A673 (cell line): ENCODE data around the gene DYNLT2B. TPM values are rescaled to one million over a fixed set of nuclear protein-coding genes. Genes with fewer than 3 reads are reported as not detected.
"Not testable (repeated sequence)": the region's sequence is repeated elsewhere in the genome, so short reads cannot be mapped to it uniquely, and the experiment has no call there.

Experiments
- BruUV-seq: library from RNA; stranded (reverse); fragments of 400-500 nt; replicated peaks from 2 replicates; lab custom pipeline; 2021; lab: Mats Ljungman, UMichigan
- CTCF ChIA-PET: fragments of 300-600 bp; sonication (Branson Sonifier 250); formaldehyde crosslinking; loops from one replicate; lab custom pipeline; 2022; ENCODE audit warnings: antibody characterized with exemption; lab: Charles Lee
- POLR2A ChIA-PET: fragments of 300-600 bp; sonication (Branson Sonifier 250); formaldehyde crosslinking; loops from one replicate; lab custom pipeline; 2022; ENCODE audit warnings: antibody characterized with exemption; ENCODE audit not compliant: low non-redundant PET; lab: Charles Lee
- DNase-seq: peaks from one replicate; pipeline ENCODE4 v3.0.0-alpha.2; 2015; ENCODE audit warnings: low spot score
- H3K27ac ChIP-seq: fragments of 200-600 bp; sonication (generic); 2 replicates; pipeline ENCODE4 v1.5.1; 2016; ENCODE audit warnings: mixed run types, low read depth, mild to moderate bottlenecking, mixed read lengths, antibody characterized with exemption, low read length; ENCODE audit not compliant: poor library complexity, severe bottlenecking
- H3K27me3 ChIP-seq: fragments of 200-600 bp; sonication (generic); replicated peaks from 2 replicates; pipeline ENCODE4 v1.6.1; 2017; ENCODE audit warnings: mixed run types, low read depth, mild to moderate bottlenecking, mixed read lengths, antibody characterized with exemption, low read length; ENCODE audit not compliant: insufficient read depth, poor library complexity
- H3K36me3 ChIP-seq: fragments of 200-600 bp; sonication (generic); 2 replicates; pipeline ENCODE4 v1.6.1; 2016; ENCODE audit warnings: mixed run types, mild to moderate bottlenecking, mixed read lengths, antibody characterized with exemption, low read length; ENCODE audit not compliant: insufficient read depth, poor library complexity, severe bottlenecking
- H3K4me1 ChIP-seq: fragments of 200-600 bp; sonication (generic); 2 replicates; pipeline ENCODE4 v1.6.1; 2017; ENCODE audit warnings: mixed run types, mild to moderate bottlenecking, mixed read lengths, antibody characterized with exemption, low read length; ENCODE audit not compliant: insufficient read depth, poor library complexity, severe bottlenecking
- H3K4me3 ChIP-seq: fragments of 200-600 bp; sonication (generic); 2 replicates; pipeline ENCODE4 v1.5.1; 2016; ENCODE audit warnings: low read depth, mixed run types, mild to moderate bottlenecking, mixed read lengths, low read length; ENCODE audit not compliant: poor library complexity, severe bottlenecking
- H3K9me3 ChIP-seq: fragments of 200-600 bp; sonication (generic); 2 replicates; pipeline ENCODE4 v1.6.1; 2016; ENCODE audit warnings: mixed run types, low read depth, mild to moderate bottlenecking, mixed read lengths, antibody characterized with exemption, low read length; ENCODE audit not compliant: poor library complexity, severe bottlenecking
- EZH2 ChIP-seq: fragments of 200-600 bp; sonication (generic); IDR thresholded peaks from 2 replicates; pipeline ENCODE4 v1.6.1; 2017; ENCODE audit warnings: borderline replicate concordance, low read depth, mild to moderate bottlenecking, mixed read lengths, antibody characterized with exemption, low read length; ENCODE audit not compliant: poor library complexity, severe bottlenecking
- intact Hi-C: fragments of 100-400 bp; cut with micrococcal nuclease; formaldehyde crosslinking; loops from one replicate; pipeline ENCODE4 v1.10.0; 2022; ENCODE audit not compliant: unreplicated experiment
- total RNA-seq: library from RNA; stranded (reverse); gene quantifications from 2 replicates; pipeline ENCODE4 v1.2.3, GENCODE V29; 2021
- TF ChIP-seq, protein P1 (sequence below): fragments of 300-800, 200-600 bp; sonication (generic); conservative IDR thresholded peaks from 2 replicates; pipeline ENCODE4 v1.5.1; 2017; ENCODE audit warnings: low read depth, mild to moderate bottlenecking, antibody characterized with exemption, low read length, moderate library complexity, mixed read lengths

The DYNLT2B gene
- total RNA-seq, 1 experiment from 2014 or later: 24.6 TPM

DNA sequence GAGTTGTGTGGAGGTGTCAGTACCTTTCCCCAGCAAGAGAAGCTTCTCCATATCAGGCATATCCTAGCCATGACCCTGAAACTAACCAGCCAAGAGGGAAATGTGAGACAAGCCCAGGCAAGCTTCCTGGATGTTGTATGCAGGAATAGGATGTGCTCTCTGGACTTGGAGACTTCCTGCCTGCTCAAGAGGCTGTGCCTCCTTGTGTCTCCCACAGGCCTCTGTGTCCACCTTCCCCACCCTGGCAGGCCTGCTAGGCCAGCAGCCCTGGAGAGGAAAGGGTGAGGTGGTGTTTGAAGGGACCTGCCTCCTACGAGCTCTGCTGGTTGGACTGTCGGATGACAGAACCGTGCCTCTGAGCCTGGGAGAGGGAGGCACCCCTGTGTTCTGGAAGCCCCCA lies 2.1 kb upstream of the DYNLT2B start:
- ChIA-PET CTCF (no interaction called here), POLR2A (no interaction called here)
- DNase-seq: no peak
- Histone ChIP-seq H3K9me3 (no peaks in the 10 kb centered on the region), H3K27me3 (no peaks in the 10 kb centered on the region), H3K36me3 (no peaks in the 10 kb centered on the region), H3K4me1 (no peaks in the 10 kb centered on the region), H3K27ac (no peak overlapping the region), H3K4me3 (no peak overlapping the region)
- TF ChIP-seq, protein P1, sequence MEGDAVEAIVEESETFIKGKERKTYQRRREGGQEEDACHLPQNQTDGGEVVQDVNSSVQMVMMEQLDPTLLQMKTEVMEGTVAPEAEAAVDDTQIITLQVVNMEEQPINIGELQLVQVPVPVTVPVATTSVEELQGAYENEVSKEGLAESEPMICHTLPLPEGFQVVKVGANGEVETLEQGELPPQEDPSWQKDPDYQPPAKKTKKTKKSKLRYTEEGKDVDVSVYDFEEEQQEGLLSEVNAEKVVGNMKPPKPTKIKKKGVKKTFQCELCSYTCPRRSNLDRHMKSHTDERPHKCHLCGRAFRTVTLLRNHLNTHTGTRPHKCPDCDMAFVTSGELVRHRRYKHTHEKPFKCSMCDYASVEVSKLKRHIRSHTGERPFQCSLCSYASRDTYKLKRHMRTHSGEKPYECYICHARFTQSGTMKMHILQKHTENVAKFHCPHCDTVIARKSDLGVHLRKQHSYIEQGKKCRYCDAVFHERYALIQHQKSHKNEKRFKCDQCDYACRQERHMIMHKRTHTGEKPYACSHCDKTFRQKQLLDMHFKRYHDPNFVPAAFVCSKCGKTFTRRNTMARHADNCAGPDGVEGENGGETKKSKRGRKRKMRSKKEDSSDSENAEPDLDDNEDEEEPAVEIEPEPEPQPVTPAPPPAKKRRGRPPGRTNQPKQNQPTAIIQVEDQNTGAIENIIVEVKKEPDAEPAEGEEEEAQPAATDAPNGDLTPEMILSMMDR: no peak
- TF ChIP-seq EZH2: no peak
- intact Hi-C loops: no loop called here
- BruUV-seq: no TSS peak

GRCh38 chr3:196316799-196317686 lies 997 bp downstream of the DYNLT2B start:
- H3K4me1 ChIP-seq, H3K9me3 ChIP-seq, H3K36me3 ChIP-seq, BruUV-seq, H3K27me3 ChIP-seq: not testable (repeated sequence)
- peak; percentile 67 for DNase-seq
- intact Hi-C loops: loop anchor here (5.0 kb wide), 1 partner anchor 115 kb away; the partner anchor contains the start of gene UBXN7
- Histone ChIP-seq H3K4me3 (peak overlapping the region; percentile 99), H3K27ac (peak overlapping the region; percentile 91)
- CTCF ChIA-PET: interaction anchor here (0.6 kb wide), 1 partner anchor 63 kb away, joined by 3 read pairs; no protein-coding TSS in a partner anchor
- POLR2A ChIA-PET: interaction anchor here (0.7 kb wide), 1 partner anchor 116 kb away, joined by 9 read pairs; no protein-coding TSS in a partner anchor

- Histone ChIP-seq H3K36me3 (peaks cover 3% of the 10 kb centered on the region), H3K4me3 (no peak overlapping the region), H3K9me3 (no peaks in the 10 kb centered on the region), H3K4me1 (no peaks in the 10 kb centered on the region), H3K27me3 (no peaks in the 10 kb centered on the region), H3K27ac (no peak overlapping the region)
- ChIA-PET POLR2A (no interaction called here), CTCF (no interaction called here)
- DNase-seq: no peak
- intact Hi-C loops: loop anchor here (5.0 kb wide), 1 partner anchor 116 kb away; the partner anchor contains the start of gene UBXN7
- no TSS peak for BruUV-seq
- TF ChIP-seq, protein P1: no peak
- no peak for TF ChIP-seq EZH2
Observed at GRCh38 chr3:196315821-196316220, 2.2 kb downstream of the DYNLT2B start.
